HG02642 (cell line): ENCODE measurements around the gene MAPKBP1.

Experiments
- ATAC-seq: cut with Tn5 transposase; IDR thresholded peaks from one replicate; pipeline ENCODE4 v1.9.1; 2021; ENCODE audit warnings: mild to moderate bottlenecking; ENCODE audit not compliant: unreplicated experiment, poor library complexity

The MAPKBP1 gene

GRCh38 chr15:41861736-41862356 lies 87.6 kb downstream of the MAPKBP1 start:
- ATAC-seq = no peak

GRCh38 chr15:41862515-41863116 lies 88.3 kb downstream of the MAPKBP1 start:
- no peak for ATAC-seq

DNA sequence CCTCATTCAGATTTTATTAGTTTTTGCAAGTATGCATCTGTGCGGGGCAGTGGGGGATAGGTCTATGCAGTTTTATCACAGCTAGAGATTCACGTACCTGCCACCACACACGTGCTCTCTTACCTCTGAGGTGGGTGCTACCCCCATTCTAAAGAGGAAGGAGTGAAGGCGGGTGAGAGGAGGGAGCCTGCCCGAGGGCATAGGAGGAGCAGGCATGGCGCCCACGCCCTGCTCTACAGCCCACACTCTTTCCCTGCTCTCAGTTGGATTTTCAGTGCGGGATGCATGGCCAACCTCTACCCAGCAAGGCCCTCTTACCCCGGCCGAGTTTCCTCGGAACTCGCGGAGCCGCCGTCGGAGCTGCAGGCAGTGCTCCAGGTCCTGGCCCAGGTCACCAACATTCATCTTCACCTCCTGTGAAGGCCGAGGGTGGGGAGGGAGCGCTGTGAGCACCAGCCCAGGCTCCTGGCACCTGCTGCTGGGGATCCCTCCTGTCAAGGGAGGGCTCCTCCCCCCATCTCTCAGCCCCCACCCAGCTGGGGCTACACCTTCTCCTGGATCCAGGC lies 91.3 kb downstream of the MAPKBP1 start:
- ATAC-seq = no peak

- ATAC-seq = no peak
Measured at GRCh38 chr15:41866263-41866703, 92.0 kb downstream of the MAPKBP1 start.

DNA sequence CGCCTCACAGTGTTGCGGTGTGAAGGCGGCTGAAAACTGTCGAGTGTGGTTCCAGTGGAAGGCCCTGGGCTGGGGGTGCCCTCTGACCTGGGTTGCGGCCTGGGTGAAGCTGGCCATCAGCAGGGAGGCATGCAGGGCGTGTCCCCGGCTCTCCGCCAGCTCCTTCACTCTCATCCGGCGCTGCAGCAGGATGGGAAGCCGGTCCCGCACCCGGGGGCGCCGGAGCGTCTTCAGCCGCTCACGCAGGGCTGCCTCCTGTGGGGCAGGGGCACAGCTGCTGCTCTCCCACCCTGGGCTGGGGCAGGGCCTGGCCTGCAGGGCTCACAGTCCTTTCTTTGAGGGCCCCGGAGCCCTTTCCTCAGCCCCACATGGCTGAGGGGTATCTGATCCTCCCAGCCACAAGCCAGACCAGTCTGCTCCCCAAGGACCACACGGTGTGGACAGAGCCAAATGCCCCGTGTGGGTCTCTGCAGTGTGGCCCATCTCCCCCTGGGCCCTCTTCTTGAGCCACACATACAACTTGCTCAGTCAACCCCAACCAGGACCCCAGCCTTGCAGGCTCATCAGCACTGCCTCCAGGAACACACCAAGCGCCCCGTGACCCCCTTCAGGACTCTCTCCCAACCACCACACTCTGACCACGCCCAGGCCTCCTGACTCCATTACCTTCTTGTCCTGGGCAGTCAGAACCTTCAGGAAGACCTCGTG lies 92.7 kb downstream of the MAPKBP1 start:
- ATAC-seq = no peak

DNA sequence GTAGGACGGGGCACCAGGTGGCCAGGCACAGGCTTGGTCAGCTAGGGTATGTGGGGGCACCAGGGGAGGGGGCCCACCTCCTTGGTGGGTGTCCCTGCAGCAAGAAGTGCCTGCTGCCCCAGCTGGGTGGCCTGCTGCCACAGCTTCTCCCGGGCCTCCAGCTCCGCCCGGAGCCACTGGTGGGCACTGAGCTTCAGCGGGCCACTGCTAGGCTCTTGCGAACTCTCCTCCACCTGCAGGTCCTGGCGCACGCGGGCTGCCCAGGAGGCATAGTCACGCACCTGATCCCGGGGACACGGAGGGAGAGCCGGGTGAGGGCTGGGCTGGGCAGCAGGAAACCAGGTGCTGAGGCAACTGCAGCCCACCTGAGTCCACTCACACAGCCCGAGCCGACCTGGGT lies 94.0 kb downstream of the MAPKBP1 start:
- no peak for ATAC-seq

- ATAC-seq = no peak
Measured at GRCh38 chr15:41869770-41870688, 95.7 kb downstream of the MAPKBP1 start.

- no peak for ATAC-seq
Measured at GRCh38 chr15:41870689-41871081, 96.4 kb downstream of the MAPKBP1 start.

- no peak for ATAC-seq
Measured at GRCh38 chr15:41871175-41871905, 97.1 kb downstream of the MAPKBP1 start.

DNA sequence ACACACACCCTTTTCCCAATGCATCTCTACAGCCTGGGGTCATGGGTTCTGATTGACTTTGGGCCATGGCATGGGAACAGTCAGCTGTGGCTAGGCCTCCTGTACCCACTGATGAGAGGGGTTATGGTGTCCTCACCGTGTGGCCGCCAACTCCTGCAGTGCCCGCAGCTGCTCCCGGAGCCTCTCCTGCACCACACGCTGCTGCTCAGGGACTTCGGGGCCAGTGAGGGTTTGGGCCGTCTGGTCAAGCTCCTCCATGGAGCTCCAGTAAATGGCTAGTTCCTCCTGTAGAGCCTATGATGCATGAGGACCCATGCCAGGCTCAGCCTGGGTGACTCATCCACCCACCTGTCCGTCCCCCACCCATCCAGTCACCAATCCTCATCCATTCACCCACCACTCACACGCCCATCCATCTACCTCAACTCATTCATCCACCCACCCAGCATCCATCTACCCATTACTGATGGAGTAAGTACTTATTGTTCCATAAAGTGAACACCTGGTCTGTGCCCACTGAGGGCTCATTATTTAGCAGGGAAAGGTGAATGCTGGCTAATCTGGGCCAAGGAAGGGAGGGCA lies 98.0 kb downstream of the MAPKBP1 start:
- no peak for ATAC-seq

GRCh38 chr15:41873711-41874110 lies 99.4 kb downstream of the MAPKBP1 start:
- ATAC-seq = no peak

- ATAC-seq = no peak
Measured at GRCh38 chr15:41874736-41875135, 100.5 kb downstream of the MAPKBP1 start.

DNA sequence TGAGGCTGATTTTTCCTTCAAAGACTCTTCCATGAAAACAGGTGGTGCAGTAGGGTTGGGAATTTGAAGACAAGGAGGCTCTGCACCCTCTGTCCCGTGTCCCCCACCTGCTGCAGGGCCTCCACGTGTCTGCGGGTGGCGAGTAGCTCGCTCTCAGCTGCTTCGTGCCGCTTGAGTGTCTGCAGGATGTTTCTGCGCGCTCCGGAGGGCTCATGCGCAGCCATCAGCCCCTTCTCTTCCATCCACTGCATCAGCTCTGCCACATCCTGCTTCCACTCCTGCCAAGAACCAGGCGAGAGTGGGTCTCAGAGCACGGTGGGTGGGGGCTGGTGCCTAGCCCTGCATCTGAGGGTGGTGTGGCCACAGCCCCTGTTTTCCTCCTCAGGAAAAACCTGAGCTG lies 101.7 kb downstream of the MAPKBP1 start:
- no peak for ATAC-seq

- no peak for ATAC-seq
Measured at GRCh38 chr15:41876689-41877088, 102.4 kb downstream of the MAPKBP1 start.
